Measurements from ENCODE around the gene CAPN12.
A peak's percentile ranks its signal among the peaks of the same experiment; 100 is the strongest.

Gene CAPN12

DNA sequence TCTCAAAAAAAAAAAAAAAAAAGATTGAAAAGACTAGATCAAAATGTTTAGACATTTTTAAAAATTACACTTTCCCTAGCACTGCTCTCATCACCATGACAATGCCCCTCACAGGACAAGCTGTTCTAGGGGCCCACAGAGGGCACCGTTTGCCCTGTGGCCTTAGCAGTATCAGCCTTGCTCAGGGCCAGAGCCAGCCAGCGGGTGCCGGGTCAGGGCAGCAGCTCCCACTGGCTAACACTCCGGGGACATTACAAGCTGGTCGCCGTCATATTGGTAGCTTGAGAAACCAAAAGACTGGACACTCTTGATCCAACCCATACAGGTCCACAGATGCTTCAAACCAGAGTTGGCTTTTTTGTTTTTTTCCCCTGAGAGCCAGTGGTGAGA lies 18.0 kb downstream of the CAPN12 start:
- DNase-seq (ENCODE audit: low read depth), result no peak

DNA sequence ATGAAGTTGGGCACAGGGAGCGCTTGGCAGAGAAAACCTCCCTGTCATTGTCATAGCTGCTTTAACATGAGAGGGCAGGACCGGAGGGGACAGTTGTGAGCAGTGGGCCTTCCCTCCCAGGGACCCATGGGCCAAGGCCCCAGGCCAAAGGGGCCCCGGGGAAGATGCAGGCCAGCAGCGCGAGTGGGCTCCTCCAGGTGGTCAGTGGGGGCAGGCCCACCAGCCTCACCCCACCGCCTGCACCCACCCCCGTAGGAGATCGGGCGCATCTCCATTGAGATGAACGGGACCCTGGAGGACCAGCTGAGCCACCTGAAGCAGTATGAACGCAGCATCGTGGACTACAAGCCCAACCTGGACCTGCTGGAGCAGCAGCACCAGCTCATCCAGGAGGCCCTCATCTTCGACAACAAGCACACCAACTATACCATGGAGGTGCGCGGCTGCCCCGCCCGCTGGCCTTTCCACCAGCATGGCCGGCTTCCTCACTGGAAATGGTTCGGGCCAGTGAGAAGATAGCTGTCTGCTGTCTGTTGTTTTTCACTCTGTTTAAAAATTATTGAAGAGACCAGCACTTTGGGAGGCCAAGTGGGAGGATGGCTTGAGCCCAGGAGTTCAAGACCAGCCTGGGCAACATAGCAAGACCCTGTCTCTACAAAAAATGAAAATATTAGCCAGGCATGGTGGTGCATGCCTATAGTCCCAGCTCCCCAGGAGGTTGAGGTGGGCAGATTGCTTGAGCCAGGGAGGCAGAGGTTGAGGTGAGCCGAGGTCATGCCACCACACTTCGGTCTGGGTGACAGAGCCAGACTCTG lies 18.6 kb downstream of the CAPN12 start:
- no peak for DNase-seq (ENCODE audit: low read depth)

DNA sequence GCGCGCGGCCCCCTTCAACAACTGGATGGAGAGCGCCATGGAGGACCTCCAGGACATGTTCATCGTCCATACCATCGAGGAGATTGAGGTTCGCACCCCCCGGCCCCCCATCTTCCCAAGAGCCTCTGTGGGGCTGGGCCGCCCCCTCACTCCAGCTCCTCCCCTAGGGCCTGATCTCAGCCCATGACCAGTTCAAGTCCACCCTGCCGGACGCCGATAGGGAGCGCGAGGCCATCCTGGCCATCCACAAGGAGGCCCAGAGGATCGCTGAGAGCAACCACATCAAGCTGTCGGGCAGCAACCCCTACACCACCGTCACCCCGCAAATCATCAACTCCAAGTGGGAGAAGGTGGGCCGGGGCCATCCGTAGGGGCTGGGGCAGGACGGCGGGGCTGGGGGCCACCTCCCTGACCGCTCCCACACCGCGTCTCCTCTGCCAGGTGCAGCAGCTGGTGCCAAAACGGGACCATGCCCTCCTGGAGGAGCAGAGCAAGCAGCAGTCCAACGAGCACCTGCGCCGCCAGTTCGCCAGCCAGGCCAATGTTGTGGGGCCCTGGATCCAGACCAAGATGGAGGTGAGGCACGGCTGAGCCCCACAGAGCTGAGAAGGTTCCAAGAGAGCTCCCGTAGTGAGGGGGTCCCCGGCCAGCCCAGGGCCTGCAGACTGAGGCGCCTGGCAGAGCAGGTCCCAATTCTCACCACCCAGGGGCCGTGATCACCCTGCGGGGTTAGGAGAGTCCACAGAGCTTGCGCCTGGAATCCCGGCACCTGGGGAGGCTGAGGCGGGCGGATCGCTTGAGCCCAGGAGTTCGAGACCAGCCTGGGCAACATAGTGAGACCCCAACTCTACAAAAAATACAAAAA lies 20.1 kb downstream of the CAPN12 start:
- DNase-seq (ENCODE audit: low read depth), result no peak

DNA sequence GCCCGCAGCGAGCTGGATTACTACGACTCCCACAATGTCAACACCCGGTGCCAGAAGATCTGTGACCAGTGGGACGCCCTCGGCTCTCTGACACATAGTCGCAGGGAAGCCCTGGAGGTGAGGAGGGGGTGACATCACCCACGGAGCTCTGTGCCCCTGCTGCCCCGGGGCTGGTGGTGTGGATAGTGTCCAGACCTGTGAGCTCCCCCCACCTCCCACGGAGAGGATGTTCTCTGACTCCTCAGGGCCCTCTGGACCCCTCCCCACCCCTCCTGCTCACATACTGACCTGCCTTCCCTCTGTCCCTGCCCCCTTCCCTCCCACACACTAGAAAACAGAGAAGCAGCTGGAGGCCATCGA lies 20.7 kb downstream of the CAPN12 start:
- DNase-seq (ENCODE audit: low read depth), result no peak

DNA sequence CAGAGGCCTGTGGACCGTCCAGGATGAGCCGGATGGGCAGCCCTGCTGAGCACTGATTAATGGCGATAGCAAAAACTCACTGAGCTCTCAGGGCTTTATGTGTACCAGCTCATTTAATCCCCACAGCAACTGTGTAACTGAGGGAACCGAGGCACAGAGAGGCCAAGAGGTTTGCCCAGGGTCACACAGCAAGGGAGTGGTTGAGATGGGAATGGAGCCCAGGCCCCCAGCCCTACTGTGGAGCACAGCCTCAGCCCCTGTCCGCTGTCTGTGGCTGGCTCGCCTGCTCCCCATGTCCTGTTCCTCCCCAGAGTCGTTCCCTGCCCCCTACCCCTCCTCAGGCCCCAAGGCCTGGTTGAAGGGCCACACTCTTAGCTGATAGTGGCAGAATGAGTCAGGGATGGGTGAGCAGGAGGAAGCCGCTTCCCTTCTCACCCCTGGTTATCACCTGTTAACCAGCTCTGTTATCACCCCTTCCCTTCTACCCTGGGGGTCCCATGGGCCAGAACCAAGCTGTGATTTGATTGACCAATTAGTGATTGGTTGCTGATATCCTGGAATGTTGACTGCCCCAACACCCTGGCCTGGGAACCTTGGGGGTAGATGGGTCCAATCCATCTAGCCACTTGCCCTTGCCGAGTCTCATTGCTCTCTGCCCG lies 21.2 kb downstream of the CAPN12 start:
- no peak for DNase-seq (ENCODE audit: low read depth)

DNA sequence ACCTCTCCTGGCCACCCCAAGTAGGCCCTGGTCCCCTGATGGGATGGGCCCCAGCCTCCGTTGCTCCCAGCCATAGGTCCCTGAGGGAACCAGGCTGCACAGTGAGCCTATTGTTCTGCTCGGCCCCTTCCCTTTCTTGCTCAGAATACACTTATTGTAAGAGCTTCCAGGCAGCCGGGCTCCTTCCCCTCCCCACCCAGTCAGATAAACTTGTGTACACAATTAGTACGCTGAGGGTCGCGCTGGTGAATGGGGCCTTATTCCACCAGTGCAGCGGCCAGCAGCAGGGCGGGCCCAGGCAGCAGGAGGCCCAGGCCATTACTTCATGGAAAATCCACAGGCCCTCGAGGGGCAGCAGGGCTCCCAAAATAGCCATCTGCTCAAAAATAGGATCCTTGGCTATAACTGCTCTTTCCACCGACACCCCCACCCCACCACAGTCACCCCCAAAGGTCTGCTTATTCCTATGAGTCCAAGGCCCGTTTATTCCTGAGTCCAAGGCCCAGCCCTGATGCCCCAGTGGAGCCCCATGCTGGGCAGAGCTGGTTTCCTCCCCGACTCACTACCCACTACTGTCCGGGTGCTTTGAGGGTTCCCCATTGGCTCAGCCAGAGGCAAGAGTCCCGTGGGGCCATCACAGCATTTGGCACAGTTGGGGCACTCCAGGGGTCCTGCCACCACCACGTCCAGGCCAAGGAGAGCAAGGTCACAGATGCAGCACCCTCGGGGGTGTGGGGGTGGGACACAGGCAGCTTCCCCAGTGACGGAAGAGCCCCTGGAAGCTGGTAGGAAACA lies 22.1 kb downstream of the CAPN12 start:
- DNase-seq (ENCODE audit: low read depth), result no peak

DNA sequence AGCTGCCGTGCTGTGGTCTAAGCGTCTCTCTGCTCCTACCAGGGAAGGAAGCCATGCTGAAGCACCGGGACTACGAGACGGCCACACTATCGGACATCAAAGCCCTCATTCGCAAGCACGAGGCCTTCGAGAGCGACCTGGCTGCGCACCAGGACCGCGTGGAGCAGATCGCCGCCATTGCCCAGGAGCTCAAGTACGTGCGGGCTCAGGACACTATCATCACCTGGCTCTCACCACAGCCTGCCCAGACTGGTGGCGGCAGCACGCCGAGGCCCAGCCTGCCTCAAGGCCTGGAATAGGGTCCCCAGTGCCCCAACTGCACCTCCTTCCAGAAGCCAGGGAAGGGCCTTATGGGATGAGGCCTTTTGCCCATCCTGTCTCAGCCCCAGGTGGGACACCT lies 22.8 kb downstream of the CAPN12 start:
- no peak for DNase-seq (ENCODE audit: low read depth)

DNA sequence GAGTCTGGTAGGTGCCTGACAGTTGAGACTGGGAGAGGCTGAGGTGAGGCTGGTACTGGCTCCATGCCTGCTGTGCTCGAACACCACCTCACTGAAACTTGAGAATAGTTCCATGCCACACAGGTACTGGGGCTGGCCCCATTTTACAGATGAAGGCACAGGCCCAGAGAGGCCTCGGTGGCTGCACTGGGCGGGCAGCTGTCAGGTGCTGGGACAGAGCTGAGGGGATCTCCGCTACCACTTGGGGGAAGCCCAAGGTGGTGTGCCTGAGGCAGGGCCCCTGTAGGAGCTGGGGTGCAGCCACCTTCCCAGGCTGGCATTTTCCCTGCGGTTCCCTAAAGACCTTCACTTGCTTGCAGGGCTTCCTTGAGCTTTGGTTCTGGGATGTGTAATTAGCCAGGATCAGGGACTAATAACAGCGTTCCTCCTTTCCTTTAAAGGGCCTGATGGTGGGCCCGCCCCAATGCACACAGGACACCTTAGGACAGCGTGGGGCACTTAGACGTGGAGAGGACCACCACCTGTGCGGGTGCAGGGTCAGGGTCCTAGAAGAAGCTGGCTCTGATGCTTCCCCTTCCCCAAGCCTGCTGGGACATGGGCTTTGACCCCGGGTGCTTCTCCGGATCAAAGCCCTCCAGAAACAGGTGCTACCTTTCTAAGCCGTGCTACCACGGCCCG lies 23.6 kb downstream of the CAPN12 start:
- no peak for DNase-seq (ENCODE audit: low read depth)

DNA sequence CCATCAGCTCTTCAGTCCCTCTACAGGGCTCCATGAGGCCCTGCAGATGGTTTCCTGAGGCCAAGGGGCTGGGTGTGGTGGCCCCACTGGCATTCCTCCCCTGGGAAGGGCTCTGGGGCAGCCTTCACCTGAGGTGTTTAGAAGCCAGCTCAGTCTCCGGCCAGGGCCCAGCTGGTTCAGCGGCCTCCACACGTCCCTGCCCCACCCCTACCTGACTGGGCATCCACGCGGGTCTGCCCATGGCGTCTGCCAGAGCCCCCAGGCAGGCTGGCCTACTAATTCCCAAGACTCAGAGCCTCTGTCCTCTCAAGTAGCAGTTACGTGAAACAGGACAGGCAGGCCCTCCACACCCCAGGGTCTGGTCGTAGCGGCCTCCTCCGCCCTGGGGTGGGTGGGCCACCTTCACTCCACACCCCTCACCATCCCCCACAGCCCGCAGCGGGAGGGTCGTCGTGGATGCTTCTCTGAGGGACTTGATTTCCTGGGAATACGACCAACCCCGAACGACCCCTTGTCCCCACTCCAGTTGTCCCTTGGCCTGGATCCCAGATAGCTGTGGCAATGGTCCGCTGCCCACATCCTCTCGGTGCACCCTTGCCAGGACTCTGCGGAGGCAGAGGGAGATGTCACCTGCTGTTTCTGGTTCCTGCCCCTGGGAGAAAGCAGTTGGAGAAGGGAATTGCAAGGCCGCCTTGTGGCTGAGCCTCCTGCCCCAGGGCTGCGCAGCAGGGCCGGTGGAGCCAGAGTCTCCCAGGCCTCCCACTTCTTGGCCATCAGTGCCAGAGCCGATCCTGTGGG lies 24.3 kb downstream of the CAPN12 start:
- DNase-seq (ENCODE audit: low read depth), result no peak

DNA sequence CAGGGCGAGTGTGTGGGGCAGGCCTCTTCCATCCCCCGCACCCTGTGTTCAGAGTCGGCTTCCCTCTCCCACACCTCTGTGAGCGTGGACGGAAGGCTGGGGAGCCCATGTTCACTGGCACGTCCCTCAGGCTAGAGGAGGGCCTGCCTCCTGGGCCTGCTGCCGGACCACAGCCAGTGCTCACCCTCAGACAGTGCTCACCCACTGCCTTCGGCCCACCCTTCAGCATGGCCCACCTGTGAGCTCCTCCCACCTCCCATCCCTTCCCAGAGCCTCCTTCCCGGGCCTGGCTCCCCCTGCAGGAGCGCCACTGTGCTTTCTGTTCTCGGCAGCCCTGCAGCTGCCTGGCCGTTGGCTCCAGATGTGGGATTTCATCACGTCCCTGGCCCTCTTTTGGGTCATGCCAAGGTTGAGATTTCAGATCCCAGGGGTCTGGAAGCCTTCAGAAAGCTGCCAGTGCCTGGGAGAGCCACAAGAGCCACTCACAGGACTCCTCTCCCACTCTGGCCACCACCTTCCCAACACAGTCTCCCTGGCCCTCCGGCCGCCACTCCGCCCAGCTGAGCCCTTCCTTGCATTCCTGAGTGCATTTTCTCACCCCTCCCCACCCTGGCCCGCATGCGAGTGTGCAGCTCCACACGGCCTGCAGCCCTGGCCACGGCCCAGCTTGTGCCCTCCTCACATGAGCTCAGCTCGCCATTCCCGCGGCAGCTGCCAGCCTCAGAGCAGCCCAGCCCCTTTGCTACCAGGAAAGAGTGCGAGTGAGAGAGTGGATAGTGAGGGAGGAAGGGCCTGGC lies 25.3 kb downstream of the CAPN12 start:
- no peak for DNase-seq (ENCODE audit: low read depth)

DNA sequence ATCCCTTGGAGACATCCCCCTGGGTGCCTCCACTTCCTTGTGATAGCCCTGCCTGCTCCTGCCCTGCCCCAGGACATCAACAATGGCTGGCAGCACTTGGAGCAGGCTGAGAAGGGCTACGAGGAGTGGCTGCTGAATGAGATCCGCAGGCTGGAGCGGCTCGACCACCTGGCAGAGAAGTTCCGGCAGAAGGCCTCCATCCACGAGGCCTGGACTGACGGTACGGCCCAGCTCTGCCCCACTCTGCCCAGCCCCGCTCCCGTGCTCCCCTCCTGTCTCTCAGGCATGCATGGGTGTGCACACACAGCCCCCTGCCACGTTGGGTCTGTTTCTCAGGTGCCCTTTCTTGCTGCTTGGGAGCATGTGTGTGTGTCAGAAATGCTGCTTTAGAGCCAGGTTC lies 26.4 kb downstream of the CAPN12 start:
- no peak for DNase-seq (ENCODE audit: low read depth)

DNA sequence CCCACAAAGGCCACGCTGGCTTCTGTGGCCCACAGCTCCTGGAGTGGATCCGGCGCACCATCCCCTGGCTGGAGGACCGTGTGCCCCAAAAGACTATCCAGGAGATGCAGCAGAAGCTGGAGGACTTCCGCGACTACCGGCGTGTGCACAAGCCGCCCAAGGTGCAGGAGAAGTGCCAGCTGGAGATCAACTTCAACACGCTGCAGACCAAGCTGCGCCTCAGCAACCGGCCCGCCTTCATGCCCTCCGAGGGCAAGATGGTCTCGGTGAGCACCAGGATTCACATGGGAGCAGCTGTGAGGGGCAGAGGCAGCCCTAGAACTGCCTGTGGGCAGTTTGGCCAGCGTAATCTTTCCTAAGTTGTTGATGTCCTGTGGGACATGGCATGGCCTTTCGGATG lies 27.2 kb downstream of the CAPN12 start:
- no peak for DNase-seq (ENCODE audit: low read depth)

DNA sequence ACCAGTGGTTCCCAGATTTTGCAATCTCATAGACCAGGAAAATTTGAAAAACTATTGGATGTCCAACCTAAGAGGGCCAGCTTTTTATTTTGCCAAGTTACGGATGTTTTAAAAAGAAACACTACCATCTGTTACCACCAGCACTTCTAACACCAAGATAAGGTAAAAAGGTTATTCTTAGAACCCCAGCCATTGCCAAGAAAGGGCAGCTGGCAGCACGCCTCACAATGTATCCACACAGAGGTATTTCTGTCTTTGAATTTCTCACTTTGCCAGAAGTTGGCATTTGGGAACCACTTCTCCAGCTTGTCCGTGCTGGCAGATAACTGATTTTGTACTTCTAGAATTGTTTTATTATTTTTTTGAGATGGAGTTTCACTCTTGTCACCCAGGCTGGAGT lies 28.7 kb downstream of the CAPN12 start:
- no peak for DNase-seq (ENCODE audit: low read depth)

DNA sequence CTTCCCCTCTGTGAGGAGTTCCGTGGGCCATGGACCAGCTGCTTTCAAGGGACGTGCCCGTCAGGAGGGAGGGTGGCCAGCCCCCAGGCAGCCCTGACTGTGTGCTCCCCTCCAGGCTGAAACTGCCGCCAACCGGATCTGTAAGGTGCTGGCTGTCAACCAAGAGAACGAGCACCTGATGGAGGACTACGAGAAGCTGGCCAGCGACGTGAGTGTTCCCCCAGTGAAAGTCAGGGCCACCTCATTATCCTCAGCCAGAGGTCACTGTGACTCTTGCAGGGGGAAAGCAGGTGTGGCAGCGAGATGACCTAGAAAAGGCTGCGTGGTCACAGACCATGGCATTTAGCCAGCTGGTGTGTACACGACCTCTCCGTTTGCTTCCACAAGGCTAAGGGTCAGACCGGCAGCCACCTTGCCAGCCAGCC lies 29.9 kb downstream of the CAPN12 start:
- DNase-seq (ENCODE audit: low read depth), result no peak

DNA sequence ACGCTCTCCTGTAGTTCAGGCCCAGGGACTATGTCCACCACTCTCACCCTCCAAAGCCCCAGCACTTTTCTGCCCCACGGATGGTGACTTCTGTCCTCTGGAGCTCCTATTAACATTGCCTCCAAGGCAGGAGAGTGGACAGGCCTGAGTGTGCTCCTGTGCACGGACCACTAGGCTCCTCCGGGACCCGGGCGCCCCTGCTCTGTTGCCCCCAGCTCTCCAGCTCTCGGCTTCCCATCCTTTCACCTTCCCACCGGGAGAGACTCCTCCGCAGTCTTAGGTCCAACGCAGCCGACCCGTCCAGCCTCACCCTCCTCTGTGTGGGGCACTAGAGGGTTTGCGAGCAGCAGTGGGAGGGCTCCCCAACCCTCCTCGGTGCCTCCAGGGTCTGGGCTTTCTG lies 30.4 kb downstream of the CAPN12 start:
- no peak for DNase-seq (ENCODE audit: low read depth)

DNA sequence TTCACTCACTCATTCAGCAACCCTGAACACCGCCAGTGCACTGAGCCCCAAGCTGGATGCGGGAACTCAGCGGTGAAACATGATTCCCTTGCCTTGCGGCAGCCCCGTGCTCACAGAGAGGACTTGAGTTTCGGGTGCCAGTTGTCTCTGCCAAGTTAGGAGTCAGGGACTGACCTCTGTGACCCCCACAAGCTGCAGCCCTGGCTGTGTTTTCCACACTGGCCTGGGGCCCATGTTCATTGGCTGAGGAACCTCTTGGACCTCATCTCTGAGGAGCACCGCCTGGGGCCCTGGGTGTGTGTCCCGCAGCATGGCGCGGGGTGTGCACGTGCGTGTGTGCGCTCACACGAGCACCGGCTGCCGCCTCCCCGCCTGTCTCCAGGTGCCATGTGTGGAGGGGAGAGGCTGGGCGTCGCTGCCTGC lies 31.0 kb downstream of the CAPN12 start:
- no peak for DNase-seq (ENCODE audit: low read depth)

DNA sequence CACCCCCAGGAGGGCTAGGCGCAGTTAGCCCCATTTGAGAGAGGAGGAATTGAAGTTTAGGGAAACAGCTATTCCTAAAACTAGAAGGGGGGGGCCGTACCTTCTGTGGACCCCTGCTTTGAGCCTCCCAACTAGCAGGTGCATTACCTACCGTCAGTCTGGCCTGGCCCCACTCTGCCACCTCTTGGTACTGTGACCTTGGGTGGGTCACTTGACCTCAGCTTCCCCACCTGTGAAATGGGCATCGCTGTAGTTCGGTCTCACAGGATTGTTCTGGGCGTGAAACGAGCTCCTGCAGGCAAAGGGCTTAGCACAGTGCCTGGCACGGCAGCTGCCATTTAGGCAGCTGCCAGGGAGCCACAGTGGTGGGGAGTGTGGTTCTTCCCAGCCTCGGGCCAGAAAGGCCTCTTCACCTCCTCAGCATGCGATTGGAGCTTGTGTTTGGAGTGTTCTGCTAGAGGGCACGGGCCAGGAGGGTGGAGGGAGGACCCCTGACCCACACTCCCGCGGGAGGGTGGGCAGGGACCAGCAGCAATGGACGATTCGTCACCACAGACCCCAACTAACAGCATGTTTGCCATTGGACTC lies 32.0 kb downstream of the CAPN12 start:
- DNase-seq (ENCODE audit: low read depth), result no peak

DNA sequence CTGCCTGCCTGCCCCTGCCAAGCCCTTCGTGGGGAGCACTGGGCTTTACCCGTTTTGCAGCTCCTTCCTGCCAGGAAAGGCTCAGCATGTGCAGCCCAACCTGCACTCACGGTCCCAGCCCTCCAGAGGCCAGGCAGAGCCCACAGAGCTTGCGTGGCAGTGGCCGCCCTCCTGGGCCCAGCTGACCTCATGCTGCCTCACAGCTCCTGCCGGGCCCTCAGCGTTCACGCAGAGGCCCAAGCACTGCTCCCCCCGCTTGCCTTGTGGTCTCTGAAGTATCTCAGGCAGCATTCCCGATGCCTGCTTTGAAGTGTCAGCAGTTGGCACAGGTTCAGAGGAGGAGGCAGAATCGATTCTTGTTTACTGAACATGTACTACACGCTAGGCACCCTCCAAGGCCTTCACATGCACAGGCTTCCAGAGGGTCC lies 32.5 kb downstream of the CAPN12 start:
- peak; percentile 88 for DNase-seq (ENCODE audit: low read depth)
